ENCODE measurements around the gene RALB.

Gene RALB

DNA sequence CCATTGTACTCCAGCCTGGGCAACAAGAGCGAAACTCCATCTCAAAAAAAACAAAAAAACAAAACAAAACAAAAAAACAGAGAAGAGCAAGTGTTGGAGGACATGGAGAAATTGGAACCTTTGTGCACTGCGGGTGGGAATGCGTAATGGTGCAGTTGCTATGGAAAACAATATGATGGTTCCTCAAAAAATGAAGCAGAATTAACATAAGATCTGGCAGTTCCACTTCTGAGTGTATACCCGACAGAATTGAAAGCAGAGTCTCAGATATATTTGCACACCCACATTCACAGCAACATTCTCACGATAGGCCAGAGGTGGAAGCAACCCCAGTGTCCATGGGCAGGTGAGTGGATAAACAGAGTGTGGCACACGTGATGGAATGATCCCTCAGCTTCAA lies 11.0 kb upstream of the RALB start (continued):
- TF ChIP-seq, protein P1, sequence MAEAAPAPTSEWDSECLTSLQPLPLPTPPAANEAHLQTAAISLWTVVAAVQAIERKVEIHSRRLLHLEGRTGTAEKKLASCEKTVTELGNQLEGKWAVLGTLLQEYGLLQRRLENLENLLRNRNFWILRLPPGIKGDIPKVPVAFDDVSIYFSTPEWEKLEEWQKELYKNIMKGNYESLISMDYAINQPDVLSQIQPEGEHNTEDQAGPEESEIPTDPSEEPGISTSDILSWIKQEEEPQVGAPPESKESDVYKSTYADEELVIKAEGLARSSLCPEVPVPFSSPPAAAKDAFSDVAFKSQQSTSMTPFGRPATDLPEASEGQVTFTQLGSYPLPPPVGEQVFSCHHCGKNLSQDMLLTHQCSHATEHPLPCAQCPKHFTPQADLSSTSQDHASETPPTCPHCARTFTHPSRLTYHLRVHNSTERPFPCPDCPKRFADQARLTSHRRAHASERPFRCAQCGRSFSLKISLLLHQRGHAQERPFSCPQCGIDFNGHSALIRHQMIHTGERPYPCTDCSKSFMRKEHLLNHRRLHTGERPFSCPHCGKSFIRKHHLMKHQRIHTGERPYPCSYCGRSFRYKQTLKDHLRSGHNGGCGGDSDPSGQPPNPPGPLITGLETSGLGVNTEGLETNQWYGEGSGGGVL (tag by site-specific recombination; IDR thresholded peaks at IDR 0.05), result no peak
- TF ChIP-seq MZF1 (tag by site-specific recombination; IDR thresholded peaks at IDR 0.05; ENCODE audit: borderline replicate concordance) (no peak), SETDB1 (IDR thresholded peaks at IDR 0.05; ENCODE audit: insufficient read length, low read length) (no peak)

DNA sequence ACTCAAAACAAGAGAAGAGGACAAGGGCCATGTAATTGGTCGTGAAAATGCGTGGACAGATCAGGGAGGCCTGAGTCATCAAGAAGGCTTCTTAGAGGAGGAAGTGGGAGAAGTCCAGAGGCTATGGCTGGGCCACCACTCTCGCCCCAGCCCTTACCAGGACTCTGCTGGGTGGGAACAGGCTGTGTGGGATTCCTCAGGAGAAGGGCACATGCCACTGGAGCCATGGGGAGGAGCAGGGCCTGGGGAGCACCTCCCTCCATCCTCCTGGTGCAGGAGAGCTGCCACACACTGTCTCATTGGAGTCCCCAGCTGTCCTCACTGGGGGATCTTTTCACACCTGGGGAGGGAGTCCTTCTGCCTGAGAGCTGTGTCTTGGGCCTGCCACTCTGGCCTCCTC lies 9.4 kb upstream of the RALB start:
- H3K4me1 ChIP-seq (ENCODE audit: control insufficient read depth, insufficient read depth, low read length), result peaks cover 13% of the 10 kb centered on the region
- H3K9me3 ChIP-seq (ENCODE audit: control insufficient read depth, insufficient read depth, low read depth, low read length), result no peaks in the 10 kb centered on the region
- TF ChIP-seq, protein P2, sequence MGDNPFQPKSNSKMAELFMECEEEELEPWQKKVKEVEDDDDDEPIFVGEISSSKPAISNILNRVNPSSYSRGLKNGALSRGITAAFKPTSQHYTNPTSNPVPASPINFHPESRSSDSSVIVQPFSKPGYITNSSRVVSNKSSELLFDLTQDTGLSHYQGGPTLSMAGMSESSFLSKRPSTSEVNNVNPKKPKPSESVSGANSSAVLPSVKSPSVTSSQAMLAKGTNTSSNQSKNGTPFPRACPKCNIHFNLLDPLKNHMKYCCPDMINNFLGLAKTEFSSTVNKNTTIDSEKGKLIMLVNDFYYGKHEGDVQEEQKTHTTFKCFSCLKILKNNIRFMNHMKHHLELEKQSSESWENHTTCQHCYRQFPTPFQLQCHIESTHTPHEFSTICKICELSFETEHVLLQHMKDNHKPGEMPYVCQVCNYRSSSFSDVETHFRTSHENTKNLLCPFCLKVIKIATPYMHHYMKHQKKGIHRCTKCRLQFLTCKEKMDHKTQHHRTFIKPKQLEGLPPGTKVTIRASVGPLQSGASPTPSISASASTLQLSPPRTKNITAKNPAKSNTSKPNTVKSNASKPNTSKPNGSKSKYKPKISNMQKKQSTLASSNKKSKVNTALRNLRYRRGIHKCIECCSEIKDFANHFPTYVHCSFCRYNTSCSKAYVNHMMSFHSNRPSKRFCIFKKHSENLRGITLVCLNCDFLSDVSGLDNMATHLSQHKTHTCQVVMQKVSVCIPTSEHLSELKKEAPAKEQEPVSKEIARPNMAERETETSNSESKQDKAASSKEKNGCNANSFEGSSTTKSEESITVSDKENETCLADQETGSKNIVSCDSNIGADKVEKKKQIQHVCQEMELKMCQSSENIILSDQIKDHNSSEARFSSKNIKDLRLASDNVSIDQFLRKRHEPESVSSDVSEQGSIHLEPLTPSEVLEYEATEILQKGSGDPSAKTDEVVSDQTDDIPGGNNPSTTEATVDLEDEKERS (tag by site-specific recombination; IDR thresholded peaks at IDR 0.05), result no peak
- TF ChIP-seq GLIS1 (tag by site-specific recombination; IDR thresholded peaks at IDR 0.05), result peak; percentile 80
- no peak for TF ChIP-seq ZNF664 (tag by site-specific recombination; IDR thresholded peaks at IDR 0.05)
- TF ChIP-seq, protein P3, sequence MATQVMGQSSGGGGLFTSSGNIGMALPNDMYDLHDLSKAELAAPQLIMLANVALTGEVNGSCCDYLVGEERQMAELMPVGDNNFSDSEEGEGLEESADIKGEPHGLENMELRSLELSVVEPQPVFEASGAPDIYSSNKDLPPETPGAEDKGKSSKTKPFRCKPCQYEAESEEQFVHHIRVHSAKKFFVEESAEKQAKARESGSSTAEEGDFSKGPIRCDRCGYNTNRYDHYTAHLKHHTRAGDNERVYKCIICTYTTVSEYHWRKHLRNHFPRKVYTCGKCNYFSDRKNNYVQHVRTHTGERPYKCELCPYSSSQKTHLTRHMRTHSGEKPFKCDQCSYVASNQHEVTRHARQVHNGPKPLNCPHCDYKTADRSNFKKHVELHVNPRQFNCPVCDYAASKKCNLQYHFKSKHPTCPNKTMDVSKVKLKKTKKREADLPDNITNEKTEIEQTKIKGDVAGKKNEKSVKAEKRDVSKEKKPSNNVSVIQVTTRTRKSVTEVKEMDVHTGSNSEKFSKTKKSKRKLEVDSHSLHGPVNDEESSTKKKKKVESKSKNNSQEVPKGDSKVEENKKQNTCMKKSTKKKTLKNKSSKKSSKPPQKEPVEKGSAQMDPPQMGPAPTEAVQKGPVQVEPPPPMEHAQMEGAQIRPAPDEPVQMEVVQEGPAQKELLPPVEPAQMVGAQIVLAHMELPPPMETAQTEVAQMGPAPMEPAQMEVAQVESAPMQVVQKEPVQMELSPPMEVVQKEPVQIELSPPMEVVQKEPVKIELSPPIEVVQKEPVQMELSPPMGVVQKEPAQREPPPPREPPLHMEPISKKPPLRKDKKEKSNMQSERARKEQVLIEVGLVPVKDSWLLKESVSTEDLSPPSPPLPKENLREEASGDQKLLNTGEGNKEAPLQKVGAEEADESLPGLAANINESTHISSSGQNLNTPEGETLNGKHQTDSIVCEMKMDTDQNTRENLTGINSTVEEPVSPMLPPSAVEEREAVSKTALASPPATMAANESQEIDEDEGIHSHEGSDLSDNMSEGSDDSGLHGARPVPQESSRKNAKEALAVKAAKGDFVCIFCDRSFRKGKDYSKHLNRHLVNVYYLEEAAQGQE (tag by site-specific recombination; IDR thresholded peaks at IDR 0.05), result no peak
- peak; percentile 46 for TF ChIP-seq ZIC2 (tag by site-specific recombination; IDR thresholded peaks at IDR 0.05)
- no peak for TF ChIP-seq ZBTB1 (tag by site-specific recombination; IDR thresholded peaks at IDR 0.05)
- no peak for TF ChIP-seq ZNF16 (tag by site-specific recombination; IDR thresholded peaks at IDR 0.05; ENCODE audit: low read depth)
- ChIA-PET CTCF (no interaction called here), POLR2A (no interaction called here)
- no peaks in the 10 kb centered on the region for H3K36me3 ChIP-seq (ENCODE audit: control insufficient read depth in 2 of 2, insufficient read depth in 1 of 2, low read length in 2 of 2)
- no peak overlapping the region for H3K27ac ChIP-seq (ENCODE audit: extremely low read depth, low read depth, low read length)
- H3K4me3 ChIP-seq (ENCODE audit: low read depth, low read length), result no peak overlapping the region

DNA sequence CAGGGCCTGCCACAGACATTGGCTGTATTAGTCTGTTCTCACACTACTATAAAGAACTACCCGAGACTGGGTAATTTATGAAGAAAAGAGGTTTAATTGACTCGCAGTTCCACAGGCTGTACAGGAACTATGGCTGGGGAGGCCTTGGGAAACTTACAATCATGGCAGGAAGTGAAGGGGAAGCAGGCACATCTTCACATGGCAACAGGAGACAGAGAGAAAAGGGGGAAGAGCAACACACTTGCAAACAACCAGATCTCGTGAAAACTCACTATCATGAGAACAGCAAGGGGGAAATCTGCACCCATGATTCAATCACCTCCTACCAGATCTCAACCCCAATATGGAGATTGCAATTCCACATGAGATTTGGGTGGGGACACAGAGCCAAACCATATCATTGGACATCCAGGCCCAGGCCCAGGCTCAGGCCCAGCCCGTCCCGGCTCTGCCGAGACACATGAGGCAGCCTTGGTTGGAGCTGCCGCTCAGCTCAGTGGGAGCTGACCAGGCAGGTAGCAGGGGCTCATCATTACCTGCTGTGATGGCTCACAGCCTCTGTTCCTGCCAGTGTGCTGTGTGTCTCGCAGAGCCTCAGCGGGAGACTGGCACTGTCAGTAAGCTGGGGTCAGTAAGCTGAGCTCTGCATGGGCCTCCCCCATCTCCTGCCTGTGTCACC lies 8.6 kb upstream of the RALB start:
- POLR2A ChIA-PET, result interaction anchor here (0.6 kb wide), 1 partner anchor 14 kb away, joined by 5 read pairs; no protein-coding TSS in a partner anchor
- H3K36me3 ChIP-seq (ENCODE audit: control insufficient read depth in 2 of 2, insufficient read depth in 1 of 2, low read length in 2 of 2), result no peaks in the 10 kb centered on the region

More for the DNA sequence above, 8.6 kb upstream of the RALB start:
- no peak overlapping the region for H3K4me3 ChIP-seq (ENCODE audit: low read depth, low read length)
- peaks cover 13% of the 10 kb centered on the region for H3K4me1 ChIP-seq (ENCODE audit: control insufficient read depth, insufficient read depth, low read length)
- H3K9me3 ChIP-seq (ENCODE audit: control insufficient read depth, insufficient read depth, low read depth, low read length), result no peaks in the 10 kb centered on the region
- H3K27ac ChIP-seq (ENCODE audit: extremely low read depth, low read depth, low read length), result no peak overlapping the region
- TF ChIP-seq, protein P4, sequence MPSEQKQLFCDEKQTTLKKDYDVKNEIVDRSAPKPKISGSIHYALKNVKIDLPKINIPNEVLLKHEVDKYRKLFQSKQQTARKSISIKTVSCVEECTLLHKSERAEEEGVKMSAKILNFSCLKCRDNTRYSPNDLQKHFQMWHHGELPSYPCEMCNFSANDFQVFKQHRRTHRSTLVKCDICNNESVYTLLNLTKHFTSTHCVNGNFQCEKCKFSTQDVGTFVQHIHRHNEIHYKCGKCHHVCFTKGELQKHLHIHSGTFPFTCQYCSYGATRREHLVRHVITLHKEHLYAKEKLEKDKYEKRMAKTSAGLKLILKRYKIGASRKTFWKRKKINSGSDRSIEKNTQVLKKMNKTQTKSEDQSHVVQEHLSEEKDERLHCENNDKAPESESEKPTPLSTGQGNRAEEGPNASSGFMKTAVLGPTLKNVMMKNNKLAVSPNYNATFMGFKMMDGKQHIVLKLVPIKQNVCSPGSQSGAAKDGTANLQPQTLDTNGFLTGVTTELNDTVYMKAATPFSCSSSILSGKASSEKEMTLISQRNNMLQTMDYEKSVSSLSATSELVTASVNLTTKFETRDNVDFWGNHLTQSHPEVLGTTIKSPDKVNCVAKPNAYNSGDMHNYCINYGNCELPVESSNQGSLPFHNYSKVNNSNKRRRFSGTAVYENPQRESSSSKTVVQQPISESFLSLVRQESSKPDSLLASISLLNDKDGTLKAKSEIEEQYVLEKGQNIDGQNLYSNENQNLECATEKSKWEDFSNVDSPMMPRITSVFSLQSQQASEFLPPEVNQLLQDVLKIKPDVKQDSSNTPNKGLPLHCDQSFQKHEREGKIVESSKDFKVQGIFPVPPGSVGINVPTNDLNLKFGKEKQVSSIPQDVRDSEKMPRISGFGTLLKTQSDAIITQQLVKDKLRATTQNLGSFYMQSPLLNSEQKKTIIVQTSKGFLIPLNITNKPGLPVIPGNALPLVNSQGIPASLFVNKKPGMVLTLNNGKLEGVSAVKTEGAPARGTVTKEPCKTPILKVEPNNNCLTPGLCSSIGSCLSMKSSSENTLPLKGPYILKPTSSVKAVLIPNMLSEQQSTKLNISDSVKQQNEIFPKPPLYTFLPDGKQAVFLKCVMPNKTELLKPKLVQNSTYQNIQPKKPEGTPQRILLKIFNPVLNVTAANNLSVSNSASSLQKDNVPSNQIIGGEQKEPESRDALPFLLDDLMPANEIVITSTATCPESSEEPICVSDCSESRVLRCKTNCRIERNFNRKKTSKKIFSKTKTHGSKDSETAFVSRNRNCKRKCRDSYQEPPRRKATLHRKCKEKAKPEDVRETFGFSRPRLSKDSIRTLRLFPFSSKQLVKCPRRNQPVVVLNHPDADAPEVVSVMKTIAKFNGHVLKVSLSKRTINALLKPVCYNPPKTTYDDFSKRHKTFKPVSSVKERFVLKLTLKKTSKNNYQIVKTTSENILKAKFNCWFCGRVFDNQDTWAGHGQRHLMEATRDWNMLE (tag by site-specific recombination; conservative IDR thresholded peaks at IDR 0.05; ENCODE audit: low read depth), result no peak
- TF ChIP-seq, protein P5, sequence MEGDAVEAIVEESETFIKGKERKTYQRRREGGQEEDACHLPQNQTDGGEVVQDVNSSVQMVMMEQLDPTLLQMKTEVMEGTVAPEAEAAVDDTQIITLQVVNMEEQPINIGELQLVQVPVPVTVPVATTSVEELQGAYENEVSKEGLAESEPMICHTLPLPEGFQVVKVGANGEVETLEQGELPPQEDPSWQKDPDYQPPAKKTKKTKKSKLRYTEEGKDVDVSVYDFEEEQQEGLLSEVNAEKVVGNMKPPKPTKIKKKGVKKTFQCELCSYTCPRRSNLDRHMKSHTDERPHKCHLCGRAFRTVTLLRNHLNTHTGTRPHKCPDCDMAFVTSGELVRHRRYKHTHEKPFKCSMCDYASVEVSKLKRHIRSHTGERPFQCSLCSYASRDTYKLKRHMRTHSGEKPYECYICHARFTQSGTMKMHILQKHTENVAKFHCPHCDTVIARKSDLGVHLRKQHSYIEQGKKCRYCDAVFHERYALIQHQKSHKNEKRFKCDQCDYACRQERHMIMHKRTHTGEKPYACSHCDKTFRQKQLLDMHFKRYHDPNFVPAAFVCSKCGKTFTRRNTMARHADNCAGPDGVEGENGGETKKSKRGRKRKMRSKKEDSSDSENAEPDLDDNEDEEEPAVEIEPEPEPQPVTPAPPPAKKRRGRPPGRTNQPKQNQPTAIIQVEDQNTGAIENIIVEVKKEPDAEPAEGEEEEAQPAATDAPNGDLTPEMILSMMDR (tag by site-specific recombination; IDR thresholded peaks at IDR 0.05), result no peak
- TF ChIP-seq, protein P6, sequence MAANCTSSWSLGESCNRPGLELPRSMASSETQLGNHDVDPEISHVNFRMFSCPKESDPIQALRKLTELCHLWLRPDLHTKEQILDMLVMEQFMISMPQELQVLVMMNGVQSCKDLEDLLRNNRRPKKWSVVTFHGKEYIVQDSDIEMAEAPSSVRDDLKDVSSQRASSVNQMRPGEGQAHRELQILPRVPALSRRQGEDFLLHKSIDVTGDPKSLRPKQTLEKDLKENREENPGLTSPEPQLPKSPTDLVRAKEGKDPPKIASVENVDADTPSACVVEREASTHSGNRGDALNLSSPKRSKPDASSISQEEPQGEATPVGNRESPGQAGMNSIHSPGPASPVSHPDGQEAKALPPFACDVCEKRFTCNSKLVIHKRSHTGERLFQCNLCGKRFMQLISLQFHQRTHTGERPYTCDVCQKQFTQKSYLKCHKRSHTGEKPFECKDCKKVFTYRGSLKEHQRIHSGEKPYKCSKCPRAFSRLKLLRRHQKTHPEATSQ (tag by site-specific recombination; IDR thresholded peaks at IDR 0.05), result 0 out of 2 replicates have a peak, but pooled peaks have one; percentile 50
- TF ChIP-seq SETDB1 (IDR thresholded peaks at IDR 0.05; ENCODE audit: insufficient read length, low read length) (peak; percentile 80), ZIC2 (tag by site-specific recombination; IDR thresholded peaks at IDR 0.05) (peak; percentile 82)
- CTCF ChIA-PET, result no interaction called here

All from HEK293 (cell line).